Thoracic aorta (tissue), 2 donors: ENCODE data around the gene PDXK. TPM values are rescaled to one million over a fixed set of nuclear protein-coding genes. Genes with fewer than 3 reads are reported as not detected.

Source experiments
- ATAC-seq: fragments of 150-250 bp; one replicate; pipeline ENCODE4 v1.8.0; 2017; ENCODE audit warnings: low read depth; ENCODE audit not compliant: insufficient number of reproducible peaks, low FRiP score
- DNase-seq: peaks from one replicate; pipeline ENCODE4 v3.0.0-alpha.2; 2020; ENCODE audit warnings: low spot score
- H3K27ac ChIP-seq, 2 donors: fragments of 200-600 bp; sonication (generic); 1 replicate in 1 of 2; 2 replicates in 1 of 2; pipeline ENCODE4 v1.5.1; 2016; ENCODE audit warnings: mild to moderate bottlenecking in 2 of 2, moderate library complexity in 2 of 2
- H3K27me3 ChIP-seq: fragments of 200-600 bp; sonication (generic); replicated peaks from 2 replicates; pipeline ENCODE4 v1.6.0; 2016; ENCODE audit warnings: mild to moderate bottlenecking; ENCODE audit not compliant: insufficient read depth
- H3K36me3 ChIP-seq: fragments of 200-600 bp; sonication (generic); one replicate; pipeline ENCODE4 v1.5.1; 2016
- H3K4me1 ChIP-seq, 2 donors: fragments of 200-600 bp; sonication (generic); 1 replicate in 1 of 2; 2 replicates in 1 of 2; pipeline versions ENCODE4 v1.5.1 to v1.6.0; 2016; ENCODE audit warnings: low read depth in 2 of 2, mild to moderate bottlenecking in 1 of 2; ENCODE audit not compliant: control insufficient read depth in 1 of 2
- H3K4me3 ChIP-seq: fragments of 200-600 bp; sonication (generic); 2 replicates; pipeline ENCODE4 v1.5.1; 2016; ENCODE audit warnings: mild to moderate bottlenecking
- H3K9me3 ChIP-seq: fragments of 200-600 bp; sonication (generic); 2 replicates; pipeline ENCODE4 v1.5.1; 2016
- CTCF ChIP-seq: fragments of 200-600 bp; sonication (generic); IDR thresholded peaks from one replicate; pipeline ENCODE4 v1.5.1; 2019; ENCODE audit warnings: antibody characterized with exemption
- total RNA-seq, 2 donors: library from RNA; depleted of rRNA; stranded (reverse); fragments of >200 nt; gene quantifications; one replicate each; pipeline versions ENCODE4 v1.1.0 to v1.2.3, GENCODE V29; 2016

Gene PDXK
- total RNA-seq, 2 donors from 2014 or later = 52.4 to 64.7 TPM

GRCh38 chr21:43759651-43760050 is 40.7 kb downstream of the PDXK start:
- Histone ChIP-seq H3K27me3 (no peaks in the 10 kb centered on the region), H3K4me1 (peaks cover 11 to 26% of the 10 kb centered on the region in 2 donors), H3K9me3 (no peaks in the 10 kb centered on the region), H3K4me3 (no peak overlapping the region), H3K36me3 (peaks cover 28% of the 10 kb centered on the region), H3K27ac (no peak overlapping the region)
- ATAC-seq (no peak), DNase-seq (no peak)
- TF ChIP-seq CTCF = no peak

GRCh38 chr21:43760391-43760958 is 41.5 kb downstream of the PDXK start:
- DNase-seq = no peak
- Histone ChIP-seq H3K27ac (no peak overlapping the region), H3K36me3 (peaks cover 24% of the 10 kb centered on the region), H3K4me1 (peaks cover 11 to 32% of the 10 kb centered on the region in 2 donors), H3K27me3 (no peaks in the 10 kb centered on the region), H3K4me3 (no peak overlapping the region), H3K9me3 (no peaks in the 10 kb centered on the region)
- no peak for TF ChIP-seq CTCF
- no peak for ATAC-seq

GRCh38 chr21:43761886-43762285 is 43.0 kb downstream of the PDXK start:
- TF ChIP-seq CTCF = no peak
- no peaks in the 10 kb centered on the region for H3K27me3 ChIP-seq
- DNase-seq = no peak
- peaks cover 10 to 27% of the 10 kb centered on the region in 2 donors for H3K4me1 ChIP-seq
- no peak overlapping the region for H3K27ac ChIP-seq
- no peaks in the 10 kb centered on the region for H3K9me3 ChIP-seq
- ATAC-seq = no peak
- H3K36me3 ChIP-seq = peaks cover 11% of the 10 kb centered on the region
- H3K4me3 ChIP-seq = no peak overlapping the region

GRCh38 chr21:43762303-43763128 is 43.6 kb downstream of the PDXK start:
- no peak for ATAC-seq
- Histone ChIP-seq H3K9me3 (no peaks in the 10 kb centered on the region), H3K27me3 (no peaks in the 10 kb centered on the region), H3K4me3 (no peak overlapping the region), H3K4me1 (peaks cover 5 to 21% of the 10 kb centered on the region in 2 donors), H3K27ac (no peak overlapping the region), H3K36me3 (peaks cover 11% of the 10 kb centered on the region)
- DNase-seq = no peak
- no peak for TF ChIP-seq CTCF

GRCh38 chr21:43763901-43764523 is 45.1 kb downstream of the PDXK start:
- H3K4me1 ChIP-seq = peaks cover 3 to 21% of the 10 kb centered on the region in 2 donors
- TF ChIP-seq CTCF = no peak
- no peak for ATAC-seq
- no peaks in the 10 kb centered on the region for H3K9me3 ChIP-seq
- no peaks in the 10 kb centered on the region for H3K27me3 ChIP-seq
- no peak overlapping the region for H3K27ac ChIP-seq
- H3K36me3 ChIP-seq = peaks cover 11% of the 10 kb centered on the region
- DNase-seq = no peak
- H3K4me3 ChIP-seq = no peak overlapping the region
